SKM-1 treated with dmso at 0.1 percent for 144 hours (cell line): Measurements from ENCODE around the gene HCLS1.
"Not testable (repeated sequence)": the region's sequence is repeated elsewhere in the genome, so short reads cannot be mapped to it uniquely, and the experiment has no call there.

Experiments
- DNase-seq: peaks from one replicate; lab custom pipeline; 2025; ENCODE audit not compliant: unreplicated experiment; lab: John Stamatoyannopoulos, UW

The HCLS1 gene

GRCh38 chr3:121660356-121661171 is at the start of gene HCLS1:
HCLS1 (minus strand) TSS chr3:121660903; CDS start chr3:121658347, 2,556 bp downstream.
- DNase-seq, result peak; percentile 97

- DNase-seq, result no peak
Measured at GRCh38 chr3:121710347-121710746, 49.6 kb upstream of the HCLS1 start.

GRCh38 chr3:121707531-121708273 is 47.0 kb upstream of the HCLS1 start:
- no peak for DNase-seq

GRCh38 chr3:121705541-121705940 is 44.8 kb upstream of the HCLS1 start:
- DNase-seq, result no peak

- DNase-seq, result no peak
Measured at GRCh38 chr3:121703973-121704372, 43.3 kb upstream of the HCLS1 start.

- no peak for DNase-seq
Measured at GRCh38 chr3:121698901-121699300, 38.2 kb upstream of the HCLS1 start.

- no peak for DNase-seq
Measured at GRCh38 chr3:121698476-121698875, 37.8 kb upstream of the HCLS1 start.

GRCh38 chr3:121696186-121696585 is 35.5 kb upstream of the HCLS1 start:
- no peak for DNase-seq

GRCh38 chr3:121692010-121692699 is 31.5 kb upstream of the HCLS1 start:
- no peak for DNase-seq

GRCh38 chr3:121690777-121691405 is 30.2 kb upstream of the HCLS1 start:
- DNase-seq, result no peak

GRCh38 chr3:121688747-121689146 is 28.0 kb upstream of the HCLS1 start:
- not testable (repeated sequence) for DNase-seq

GRCh38 chr3:121681792-121682191 is 21.1 kb upstream of the HCLS1 start:
- DNase-seq, result no peak

GRCh38 chr3:121677141-121677540 is 16.4 kb upstream of the HCLS1 start:
- DNase-seq, result no peak

- DNase-seq, result no peak
Measured at GRCh38 chr3:121670676-121671075, 10.0 kb upstream of the HCLS1 start.

GRCh38 chr3:121667333-121667732 is 6.6 kb upstream of the HCLS1 start:
- no peak for DNase-seq

- DNase-seq, result no peak
Measured at GRCh38 chr3:121665488-121665887, 4.8 kb upstream of the HCLS1 start.

- DNase-seq, result no peak
Measured at GRCh38 chr3:121663171-121663847, 2.6 kb upstream of the HCLS1 start.

GRCh38 chr3:121662742-121663141 is 2.0 kb upstream of the HCLS1 start:
- no peak for DNase-seq

- no peak for DNase-seq
Measured at GRCh38 chr3:121661376-121661775, 673 bp upstream of the HCLS1 start.

- DNase-seq, result no peak
Measured at GRCh38 chr3:121659586-121659985, 1.1 kb downstream of the HCLS1 start.
